ENCODE measurements around the gene ABCA10.
"Not testable (repeated sequence)": the region's sequence is repeated elsewhere in the genome, so short reads cannot be mapped to it uniquely, and the experiment has no call there.

ABCA10 gene

GRCh38 chr17:69218986-69219385 lies 9.6 kb downstream of the ABCA10 start:
- TF ChIP-seq CTCF (IDR thresholded peaks at IDR 0.05; ENCODE audit: low read depth, low read length) = no peak
- DNase-seq (ENCODE audit: low read depth, low spot score) = no peak
- in situ Hi-C loops (cut with HindIII; ENCODE audit: low sequenced_read_pairs) = no loop called here
- H3K4me3 ChIP-seq (ENCODE audit: low read depth, low read length) = no peak overlapping the region

GRCh38 chr17:69213059-69213813 lies 15.4 kb downstream of the ABCA10 start:
- TF ChIP-seq CTCF (IDR thresholded peaks at IDR 0.05; ENCODE audit: low read depth, low read length) = no peak
- in situ Hi-C loops (cut with HindIII; ENCODE audit: low sequenced_read_pairs) = no loop called here
- no peak overlapping the region for H3K4me3 ChIP-seq (ENCODE audit: low read depth, low read length)
- no peak for DNase-seq (ENCODE audit: low read depth, low spot score)

GRCh38 chr17:69208640-69209039 lies 20.0 kb downstream of the ABCA10 start:
- in situ Hi-C loops (cut with HindIII; ENCODE audit: low sequenced_read_pairs) = no loop called here
- no peak for TF ChIP-seq CTCF (IDR thresholded peaks at IDR 0.05; ENCODE audit: low read depth, low read length)
- H3K4me3 ChIP-seq (ENCODE audit: low read depth, low read length) = no peak overlapping the region
- DNase-seq (ENCODE audit: low read depth, low spot score) = no peak

- no peak for TF ChIP-seq CTCF (IDR thresholded peaks at IDR 0.05; ENCODE audit: low read depth, low read length)
- H3K4me3 ChIP-seq (ENCODE audit: low read depth, low read length) = no peak overlapping the region
- in situ Hi-C loops (cut with HindIII; ENCODE audit: low sequenced_read_pairs) = no loop called here
- DNase-seq (ENCODE audit: low read depth, low spot score) = no peak
These were observed 21.5 kb downstream of the ABCA10 start for GRCh38 chr17:69207151-69207550.

- in situ Hi-C loops (cut with HindIII; ENCODE audit: low sequenced_read_pairs) = no loop called here
- no peak overlapping the region for H3K4me3 ChIP-seq (ENCODE audit: low read depth, low read length)
- no peak for TF ChIP-seq CTCF (IDR thresholded peaks at IDR 0.05; ENCODE audit: low read depth, low read length)
- no peak for DNase-seq (ENCODE audit: low read depth, low spot score)
These were observed 30.4 kb downstream of the ABCA10 start for GRCh38 chr17:69198238-69198637.

GRCh38 chr17:69196105-69196653 lies 32.4 kb downstream of the ABCA10 start:
- H3K4me3 ChIP-seq (ENCODE audit: low read depth, low read length); in situ Hi-C loops (cut with HindIII; ENCODE audit: low sequenced_read_pairs); DNase-seq (ENCODE audit: low read depth, low spot score): not testable (repeated sequence)

GRCh38 chr17:69192754-69193153 lies 35.9 kb downstream of the ABCA10 start:
- in situ Hi-C loops (cut with HindIII; ENCODE audit: low sequenced_read_pairs) = no loop called here

More at GRCh38 chr17:69192754-69193153, 35.9 kb downstream of the ABCA10 start:
- DNase-seq (ENCODE audit: low read depth, low spot score) = no peak
- no peak overlapping the region for H3K4me3 ChIP-seq (ENCODE audit: low read depth, low read length)
- no peak for TF ChIP-seq CTCF (IDR thresholded peaks at IDR 0.05; ENCODE audit: low read depth, low read length)

All from astrocyte of the spinal cord (primary cell).